Activated T-helper 1 cell treated with anti-CD3 and anti-CD28 coated beads, Interleukin-12 subunit alpha, Interleukin-12 subunit beta, Interleukin-2, Interleukin-4 antibody, amounts not matched to agents 30 ng/mL and 10 ng/mL and 1 ng/mL, durations not matched to agents 14 hours and 24 hours and 36 hours (primary cell): ENCODE data around the gene CDK2AP2. TPM values are rescaled to one million over a fixed set of nuclear protein-coding genes. Genes with fewer than 3 reads are reported as not detected.

ENCODE experiments used
- DNase-seq: peaks from one replicate; pipeline ENCODE4 v3.0.0; 2021; ENCODE audit warnings: low spot score
- H3K27ac Mint-ChIP-seq: one replicate; pipeline ENCODE4 v1.8.0; 2021; ENCODE audit warnings: mild to moderate bottlenecking, mixed read lengths
- H3K27me3 Mint-ChIP-seq: one replicate; pipeline ENCODE4 v1.8.0; 2022; ENCODE audit warnings: mild to moderate bottlenecking, moderate library complexity, mixed read lengths; ENCODE audit not compliant: insufficient read depth
- H3K36me3 Mint-ChIP-seq: one replicate; pipeline ENCODE4 v1.8.0; 2021; ENCODE audit warnings: low read depth, mixed read lengths
- H3K4me1 Mint-ChIP-seq: one replicate; pipeline ENCODE4 v1.8.0; 2021; ENCODE audit warnings: low read depth, mixed read lengths
- H3K4me3 Mint-ChIP-seq: one replicate; pipeline ENCODE4 v1.8.0; 2021; ENCODE audit warnings: mild to moderate bottlenecking, moderate library complexity, mixed read lengths
- H3K9me3 Mint-ChIP-seq: one replicate; pipeline ENCODE4 v1.8.0; 2021; ENCODE audit warnings: mixed read lengths
- intact Hi-C: fragments of 100-400 bp; cut with micrococcal nuclease; formaldehyde crosslinking; loops from one replicate; pipeline ENCODE4 v1.15.1; 2024
- total RNA-seq: library from RNA; stranded (reverse); gene quantifications from 2 replicates; pipeline ENCODE4 v1.2.3, GENCODE V29; 2022

Gene CDK2AP2
- total RNA-seq, 1 donor from 2014 or later: 107 TPM

DNA sequence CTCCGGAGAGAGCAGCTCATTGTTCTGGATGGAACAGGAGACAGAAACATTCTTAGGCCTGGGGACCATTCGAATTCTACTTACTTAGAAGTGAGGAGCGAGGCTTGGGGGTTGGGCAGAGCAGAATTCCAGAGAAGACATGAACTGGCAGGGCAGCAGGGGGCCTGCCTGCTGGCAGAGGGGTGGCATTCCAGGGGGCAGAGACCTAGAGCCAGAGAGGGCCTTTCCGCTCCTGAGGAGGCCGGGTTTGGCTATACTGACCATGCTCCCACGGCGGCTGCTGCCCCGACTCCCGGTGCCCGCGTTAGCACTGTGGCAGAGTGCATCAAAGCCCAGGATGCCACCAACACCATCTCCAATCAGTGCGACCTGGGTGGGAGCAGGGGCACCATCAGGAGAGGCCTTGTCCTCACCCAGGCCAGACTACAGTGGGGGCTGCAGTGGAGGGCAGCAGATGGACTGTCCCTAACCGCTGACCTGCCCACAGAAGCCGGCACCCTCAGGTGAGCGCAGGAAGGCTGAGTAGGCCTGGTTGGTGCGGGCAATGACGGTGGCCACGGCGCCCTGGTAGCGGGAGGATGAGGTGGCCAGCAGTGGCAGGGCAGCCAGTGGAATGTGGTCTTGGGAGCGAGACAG is 10.2 kb downstream of the CDK2AP2 start:
- H3K4me3 Mint-ChIP-seq: no peak overlapping the region
- H3K36me3 Mint-ChIP-seq: peaks cover 37% of the 10 kb centered on the region
- peaks cover 19% of the 10 kb centered on the region for H3K4me1 Mint-ChIP-seq
- intact Hi-C loops: no loop called here
- H3K27me3 Mint-ChIP-seq: no peaks in the 10 kb centered on the region
- no peak for DNase-seq
- H3K27ac Mint-ChIP-seq: no peak overlapping the region
- no peaks in the 10 kb centered on the region for H3K9me3 Mint-ChIP-seq

DNA sequence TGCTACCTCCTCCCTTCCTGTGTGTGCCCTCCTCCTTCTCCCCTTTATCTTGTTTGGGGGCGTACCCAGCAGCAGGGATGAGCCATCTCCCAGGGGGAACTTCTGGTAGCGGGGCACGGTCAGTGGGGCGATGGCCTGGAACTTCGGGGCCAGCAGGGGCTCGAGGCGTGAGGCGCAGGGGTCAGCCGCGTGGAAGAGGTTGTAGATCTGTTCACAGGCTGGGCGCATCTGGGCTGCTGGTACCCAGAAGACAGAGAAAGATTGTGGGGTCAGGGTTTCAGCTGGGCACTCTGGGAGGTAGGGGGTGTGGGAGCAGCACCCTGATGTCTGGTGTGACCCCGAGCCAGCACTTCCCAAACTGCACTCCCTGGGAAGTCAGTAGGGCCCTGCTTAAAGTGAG is 11.8 kb downstream of the CDK2AP2 start:
- Mint-ChIP-seq H3K36me3 (peaks cover 33% of the 10 kb centered on the region), H3K4me3 (no peak overlapping the region), H3K4me1 (peaks cover 8% of the 10 kb centered on the region), H3K9me3 (no peaks in the 10 kb centered on the region), H3K27ac (no peak overlapping the region), H3K27me3 (no peaks in the 10 kb centered on the region)
- DNase-seq: no peak
- intact Hi-C loops: no loop called here

GRCh38 chr11:67495234-67496005 is 12.5 kb downstream of the CDK2AP2 start:
- no peaks in the 10 kb centered on the region for H3K9me3 Mint-ChIP-seq
- H3K27ac Mint-ChIP-seq: no peak overlapping the region
- H3K4me3 Mint-ChIP-seq: no peak overlapping the region
- DNase-seq: no peak
- H3K27me3 Mint-ChIP-seq: no peaks in the 10 kb centered on the region
- intact Hi-C loops: no loop called here
- H3K36me3 Mint-ChIP-seq: peaks cover 30% of the 10 kb centered on the region
- H3K4me1 Mint-ChIP-seq: peaks cover 1% of the 10 kb centered on the region

DNA sequence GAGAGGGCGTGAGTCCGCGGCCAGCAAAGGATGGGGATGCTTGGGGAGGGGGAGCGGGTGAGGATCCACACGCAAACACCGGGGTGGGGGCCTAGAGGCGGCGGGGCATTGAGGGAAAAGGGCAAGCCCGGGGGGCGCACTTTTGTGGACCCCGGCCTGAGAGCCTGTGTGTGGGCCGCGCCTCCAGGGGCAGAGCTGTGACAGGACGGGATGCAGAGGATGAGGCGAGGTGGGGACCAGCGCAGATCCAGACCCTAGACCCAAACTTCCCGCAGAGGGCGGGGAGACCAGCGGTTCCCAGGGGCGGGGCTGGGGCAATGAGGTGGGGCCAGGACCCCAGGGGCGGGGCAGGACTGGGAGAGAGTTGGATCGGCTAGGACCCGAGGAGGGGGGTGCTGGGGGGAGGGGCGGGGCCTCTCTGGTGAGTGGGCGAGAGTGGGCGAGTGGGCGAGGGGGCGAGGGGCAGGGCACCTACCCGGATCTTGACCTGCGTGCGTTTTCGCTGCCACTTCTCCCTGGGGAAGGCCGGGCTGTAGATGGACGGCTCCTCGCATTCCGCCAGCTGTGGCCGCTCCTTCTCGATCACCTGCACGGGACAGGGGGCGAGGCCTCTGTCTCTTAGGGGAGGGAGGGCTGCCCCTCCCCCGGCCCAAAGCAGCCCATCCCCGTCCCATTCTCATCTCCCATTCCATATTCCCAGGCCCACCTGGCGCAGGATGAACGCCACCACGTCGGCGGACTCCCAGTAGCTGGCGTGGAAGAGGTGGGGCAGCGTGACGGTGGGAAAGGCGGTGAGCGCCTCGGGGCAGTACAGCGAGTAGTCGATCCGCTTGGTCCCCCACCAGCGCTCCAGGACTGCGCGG is 13.4 kb downstream of the CDK2AP2 start:
- intact Hi-C loops: no loop called here
- Mint-ChIP-seq H3K27ac (no peak overlapping the region), H3K4me3 (no peak overlapping the region), H3K36me3 (peaks cover 31% of the 10 kb centered on the region), H3K9me3 (no peaks in the 10 kb centered on the region), H3K27me3 (no peaks in the 10 kb centered on the region), H3K4me1 (peaks cover 4% of the 10 kb centered on the region)
- no peak for DNase-seq

DNA sequence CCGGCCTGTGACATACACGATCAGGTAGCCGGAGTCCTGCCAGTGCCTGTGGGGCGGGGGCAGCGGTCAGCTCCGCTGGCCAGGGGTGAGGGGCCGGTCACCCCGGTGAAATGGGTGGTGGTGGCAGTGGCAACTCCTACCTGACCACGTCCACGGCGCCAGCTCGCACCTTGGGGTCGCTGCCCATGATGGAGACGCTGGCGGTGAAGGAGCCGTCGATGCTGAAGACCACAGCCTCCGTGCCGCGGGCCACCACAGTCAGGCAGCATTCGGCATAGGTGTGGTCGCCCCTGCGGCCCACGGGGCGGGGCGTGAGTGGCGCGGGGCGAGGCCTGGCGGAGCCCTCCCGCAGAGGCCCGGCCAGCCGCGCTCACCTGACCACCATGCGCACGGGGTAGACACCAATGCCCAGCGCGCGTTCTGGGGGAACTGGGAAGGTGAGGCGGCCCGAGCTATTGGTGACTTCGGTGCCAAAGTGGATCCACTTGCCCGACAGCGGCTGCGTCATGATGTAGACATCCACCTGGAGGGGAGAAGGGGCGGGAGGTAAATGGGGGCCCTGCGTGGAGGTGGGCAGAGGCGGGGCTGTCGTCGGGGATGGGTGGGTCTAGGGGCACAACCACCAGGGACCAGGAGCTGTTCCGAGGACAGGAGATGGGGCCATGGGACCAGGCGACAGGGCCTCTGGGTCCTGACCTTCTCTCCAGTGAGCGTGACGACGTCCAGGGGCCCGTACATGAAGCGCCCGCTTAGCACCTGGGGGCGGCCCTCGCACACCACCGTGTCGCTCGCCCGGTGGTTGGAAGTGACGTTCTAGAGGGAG is 14.2 kb downstream of the CDK2AP2 start:
- H3K27me3 Mint-ChIP-seq: no peaks in the 10 kb centered on the region
- no peaks in the 10 kb centered on the region for H3K9me3 Mint-ChIP-seq
- intact Hi-C loops: no loop called here
- DNase-seq: no peak
- H3K4me3 Mint-ChIP-seq: no peak overlapping the region
- peaks cover 29% of the 10 kb centered on the region for H3K36me3 Mint-ChIP-seq
- peaks cover 8% of the 10 kb centered on the region for H3K4me1 Mint-ChIP-seq
- no peak overlapping the region for H3K27ac Mint-ChIP-seq

DNA sequence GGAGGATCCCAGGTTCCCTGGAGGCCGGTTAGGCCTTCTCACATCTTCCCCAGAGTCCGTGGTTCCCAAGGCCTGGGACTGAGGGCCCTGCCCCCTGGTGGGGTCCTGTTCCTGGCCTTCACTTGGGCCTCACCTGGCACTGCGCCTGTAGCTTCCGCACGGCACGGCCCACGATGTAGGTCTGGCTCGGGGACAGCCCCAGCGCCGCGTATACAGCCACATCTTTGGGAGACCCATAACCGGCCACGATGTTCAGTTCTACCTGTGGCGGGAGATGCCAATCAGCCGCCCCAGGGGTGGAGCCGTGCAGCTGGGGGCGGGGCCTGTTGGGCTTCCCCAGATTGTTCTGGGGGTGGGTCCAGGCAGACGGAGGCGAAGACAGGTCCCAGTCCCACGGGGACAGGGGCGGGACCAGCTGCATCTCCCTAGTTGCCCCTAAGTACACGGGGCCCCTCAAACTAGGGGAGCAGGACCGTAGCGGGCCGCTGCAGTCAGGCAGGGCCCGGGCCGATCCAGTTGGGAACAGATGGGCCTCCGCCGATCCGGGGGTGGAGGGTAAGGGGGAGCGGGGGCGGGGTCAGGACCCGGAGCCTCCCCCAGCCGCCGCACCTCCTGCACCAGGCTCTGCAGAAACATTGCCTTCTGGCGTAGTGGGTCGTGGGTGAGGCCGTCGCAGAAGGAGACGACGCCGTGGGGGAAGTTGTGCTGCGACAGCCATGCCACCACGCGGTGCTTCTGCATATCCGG is 15.0 kb downstream of the CDK2AP2 start:
- Mint-ChIP-seq H3K36me3 (peaks cover 32% of the 10 kb centered on the region), H3K27me3 (no peaks in the 10 kb centered on the region), H3K9me3 (no peaks in the 10 kb centered on the region), H3K4me3 (no peak overlapping the region), H3K4me1 (peaks cover 16% of the 10 kb centered on the region), H3K27ac (no peak overlapping the region)
- DNase-seq: no peak
- intact Hi-C loops: no loop called here

GRCh38 chr11:67492069-67492727 is 15.8 kb downstream of the CDK2AP2 start:
- no peaks in the 10 kb centered on the region for H3K27me3 Mint-ChIP-seq
- no peak for DNase-seq
- H3K36me3 Mint-ChIP-seq: peaks cover 38% of the 10 kb centered on the region
- peaks cover 24% of the 10 kb centered on the region for H3K4me1 Mint-ChIP-seq
- H3K27ac Mint-ChIP-seq: no peak overlapping the region
- H3K4me3 Mint-ChIP-seq: no peak overlapping the region
- no peaks in the 10 kb centered on the region for H3K9me3 Mint-ChIP-seq
- intact Hi-C loops: no loop called here

DNA sequence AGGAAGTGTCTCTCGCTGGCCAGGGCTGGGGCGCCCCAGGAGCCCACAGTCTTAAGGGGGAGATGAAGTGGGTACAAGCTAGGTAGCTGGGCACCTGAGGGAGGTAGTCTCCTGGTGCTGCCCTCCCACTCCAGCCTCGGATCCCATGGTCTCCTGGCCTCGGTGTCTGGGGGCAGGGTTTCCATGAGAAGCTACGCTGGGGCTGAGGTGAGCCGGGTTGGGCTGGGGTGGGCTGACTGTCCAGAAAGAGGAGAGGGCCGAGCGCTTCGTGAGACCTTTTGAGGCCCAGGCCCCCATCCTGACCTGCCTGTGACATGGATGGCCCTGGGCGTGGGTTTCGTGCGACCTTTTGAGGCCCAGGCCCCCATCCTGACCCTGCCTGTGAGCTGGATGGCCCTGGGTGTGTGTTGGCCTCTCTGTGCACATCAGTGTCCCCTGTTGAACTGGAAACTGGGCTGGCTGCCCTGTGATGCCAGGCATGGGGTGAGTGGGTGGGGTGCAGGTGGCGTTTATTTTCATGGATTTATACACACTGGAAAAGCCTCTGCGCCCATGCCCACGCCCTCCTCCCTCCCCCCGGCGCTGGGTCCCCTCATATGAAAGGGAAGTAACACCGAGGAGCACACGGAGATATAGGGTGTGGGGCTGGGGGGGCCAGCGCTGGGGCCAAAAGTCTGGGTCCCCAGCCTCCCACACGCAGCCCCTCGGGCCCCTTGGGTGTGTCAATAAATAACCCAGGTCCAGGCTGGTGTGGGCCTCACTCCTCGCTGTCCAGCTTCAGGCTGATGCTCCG is 16.5 kb downstream of the CDK2AP2 start:
- H3K36me3 Mint-ChIP-seq: peaks cover 40% of the 10 kb centered on the region
- peak overlapping the region; percentile 72 for H3K27ac Mint-ChIP-seq
- no peak overlapping the region for H3K4me3 Mint-ChIP-seq
- H3K4me1 Mint-ChIP-seq: peaks cover 31% of the 10 kb centered on the region
- no peaks in the 10 kb centered on the region for H3K27me3 Mint-ChIP-seq
- H3K9me3 Mint-ChIP-seq: no peaks in the 10 kb centered on the region
- no peak for DNase-seq
- intact Hi-C loops: no loop called here

- peaks cover 38% of the 10 kb centered on the region for H3K4me1 Mint-ChIP-seq
- peaks cover 41% of the 10 kb centered on the region for H3K36me3 Mint-ChIP-seq
- H3K4me3 Mint-ChIP-seq: no peak overlapping the region
- DNase-seq: no peak
- H3K27ac Mint-ChIP-seq: peak overlapping the region; percentile 72
- intact Hi-C loops: no loop called here
- H3K9me3 Mint-ChIP-seq: no peaks in the 10 kb centered on the region
- H3K27me3 Mint-ChIP-seq: no peaks in the 10 kb centered on the region
Measured at GRCh38 chr11:67490727-67491065, 17.3 kb downstream of the CDK2AP2 start.

DNA sequence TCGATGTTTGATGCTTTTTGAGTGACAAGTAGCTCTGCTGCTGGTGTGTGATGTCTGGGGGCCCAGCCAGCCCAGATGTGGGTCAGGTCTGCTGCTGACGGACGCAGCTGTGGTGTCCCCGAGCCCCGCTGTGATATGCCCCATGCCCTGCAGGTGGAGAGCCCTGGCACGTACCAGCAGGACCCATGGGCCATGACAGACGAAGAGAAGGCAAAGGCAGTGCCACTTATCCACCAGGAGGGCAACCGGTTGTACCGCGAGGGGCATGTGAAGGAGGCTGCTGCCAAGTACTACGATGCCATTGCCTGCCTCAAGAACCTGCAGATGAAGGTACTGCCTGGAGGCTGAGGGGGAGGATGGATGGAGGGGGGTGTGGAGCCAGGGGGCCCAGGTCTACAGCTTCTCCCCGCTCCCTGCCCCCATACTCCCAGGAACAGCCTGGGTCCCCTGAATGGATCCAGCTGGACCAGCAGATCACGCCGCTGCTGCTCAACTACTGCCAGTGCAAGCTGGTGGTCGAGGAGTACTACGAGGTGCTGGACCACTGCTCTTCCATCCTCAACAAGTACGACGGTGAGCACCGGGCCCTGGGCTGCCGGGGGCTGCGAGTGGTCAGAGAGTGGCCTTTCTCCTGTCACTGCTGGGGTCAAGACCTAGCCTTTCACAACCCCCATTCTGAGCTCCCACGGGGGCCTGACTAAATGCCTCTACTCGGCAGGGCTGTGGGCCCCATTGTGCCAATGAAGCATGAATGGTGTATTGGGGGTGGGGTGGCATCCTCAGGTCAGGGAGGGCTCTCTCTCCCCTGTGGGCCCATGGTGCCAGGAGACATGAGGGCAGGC is 17.9 kb downstream of the CDK2AP2 start:
- no peaks in the 10 kb centered on the region for H3K9me3 Mint-ChIP-seq
- peaks cover 39% of the 10 kb centered on the region for H3K36me3 Mint-ChIP-seq
- H3K4me3 Mint-ChIP-seq: peak overlapping the region; percentile 37

More for the DNA sequence above, 17.9 kb downstream of the CDK2AP2 start:
- DNase-seq: no peak
- Mint-ChIP-seq H3K27ac (peak overlapping the region; percentile 84), H3K27me3 (no peaks in the 10 kb centered on the region), H3K4me1 (peaks cover 40% of the 10 kb centered on the region)
- intact Hi-C loops: no loop called here
